HFF-Myc (cell line): ENCODE measurements around the gene GATB.

ENCODE experiments used
- DNase-seq: peaks from one replicate; pipeline ENCODE4 v3.0.0-alpha.2; 2011; ENCODE audit warnings: low read depth; ENCODE audit errors: extremely low read depth
- H3K4me3 ChIP-seq: replicated peaks from 2 replicates; pipeline ENCODE4 v1.5.1; 2011; ENCODE audit warnings: low read depth, mild to moderate bottlenecking, control low read depth, low read length
- TF ChIP-seq, protein P1 (sequence below): IDR thresholded peaks from 2 replicates; pipeline ENCODE4 v1.5.1; 2012; ENCODE audit warnings: mild to moderate bottlenecking, low read depth, low read length, control low read depth; ENCODE audit errors: missing control alignments

Gene GATB, protein sequence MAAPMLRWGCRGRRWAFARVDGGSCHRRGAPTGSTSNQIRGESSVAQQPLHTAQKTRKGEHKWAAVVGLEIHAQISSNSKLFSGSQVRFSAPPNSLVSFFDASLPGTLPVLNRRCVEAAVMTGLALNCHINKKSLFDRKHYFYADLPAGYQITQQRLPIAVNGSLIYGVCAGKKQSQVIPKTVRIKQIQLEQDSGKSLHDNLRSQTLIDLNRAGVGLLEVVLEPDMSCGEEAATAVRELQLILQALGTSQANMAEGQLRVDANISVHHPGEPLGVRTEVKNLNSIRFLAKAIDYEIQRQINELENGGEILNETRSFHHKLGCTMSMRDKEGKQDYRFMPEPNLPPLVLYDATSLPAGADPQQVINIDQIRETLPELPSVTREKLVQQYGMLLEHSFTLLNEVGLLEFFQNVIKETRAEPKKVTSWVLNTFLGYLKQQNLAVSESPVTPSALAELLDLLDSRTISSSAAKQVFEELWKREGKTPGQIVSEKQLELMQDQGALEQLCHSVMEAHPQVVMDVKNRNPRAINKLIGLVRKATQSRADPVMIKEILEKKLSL

DNA sequence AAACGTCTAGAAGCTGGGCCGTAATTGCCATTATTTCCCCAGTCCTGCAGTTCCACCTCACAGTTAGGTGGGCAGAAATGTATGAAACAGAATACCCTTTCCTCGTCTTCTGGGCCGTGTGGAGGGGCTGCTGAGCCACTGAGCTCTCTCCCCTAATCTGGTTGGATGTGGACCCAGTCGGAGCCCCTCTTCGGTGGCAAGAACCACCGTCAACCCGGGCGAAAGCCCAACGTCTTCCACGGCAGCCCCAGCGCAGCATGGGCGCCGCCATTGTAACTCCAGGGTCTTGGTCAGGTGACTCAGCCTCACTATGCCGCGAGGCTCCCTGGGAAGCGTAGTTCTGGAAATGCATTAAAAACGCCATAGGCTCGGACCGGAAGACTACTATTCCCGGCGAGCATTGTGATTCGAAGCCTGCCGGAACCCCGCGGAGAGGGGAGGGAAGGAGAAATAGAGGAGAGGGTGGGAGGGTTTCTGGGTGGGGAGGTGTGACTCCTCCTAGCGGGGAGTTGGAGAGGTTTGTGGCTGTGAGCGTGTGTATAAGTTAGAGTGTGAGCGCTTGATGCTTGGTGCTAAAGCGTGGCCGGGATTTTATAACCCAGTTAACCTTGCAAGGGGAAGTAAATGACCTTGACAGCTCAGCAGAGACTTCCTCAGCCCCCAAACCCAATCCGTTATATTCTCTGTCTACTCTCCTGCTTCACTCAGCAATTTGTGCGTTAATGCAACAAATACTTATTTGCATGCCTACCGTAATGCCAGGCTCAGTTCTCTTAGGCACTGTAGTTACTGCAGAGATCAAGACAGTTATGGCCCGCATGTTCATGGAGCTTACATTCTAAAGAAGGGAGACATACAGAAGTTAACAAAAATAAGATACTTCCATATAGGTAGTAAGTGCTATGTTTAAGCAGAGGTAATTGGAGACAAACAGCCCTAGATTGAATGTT, at the start of gene GATB:
TSS of gene GATB (minus strand) at position 296 of the 950 bp plus-strand sequence. CDS start at position 271, 25 bp downstream.
- DNase-seq = peak; percentile 95
- peak within 1 kb of the TSS; percentile 91 for H3K4me3 ChIP-seq
- TF ChIP-seq, protein P1, sequence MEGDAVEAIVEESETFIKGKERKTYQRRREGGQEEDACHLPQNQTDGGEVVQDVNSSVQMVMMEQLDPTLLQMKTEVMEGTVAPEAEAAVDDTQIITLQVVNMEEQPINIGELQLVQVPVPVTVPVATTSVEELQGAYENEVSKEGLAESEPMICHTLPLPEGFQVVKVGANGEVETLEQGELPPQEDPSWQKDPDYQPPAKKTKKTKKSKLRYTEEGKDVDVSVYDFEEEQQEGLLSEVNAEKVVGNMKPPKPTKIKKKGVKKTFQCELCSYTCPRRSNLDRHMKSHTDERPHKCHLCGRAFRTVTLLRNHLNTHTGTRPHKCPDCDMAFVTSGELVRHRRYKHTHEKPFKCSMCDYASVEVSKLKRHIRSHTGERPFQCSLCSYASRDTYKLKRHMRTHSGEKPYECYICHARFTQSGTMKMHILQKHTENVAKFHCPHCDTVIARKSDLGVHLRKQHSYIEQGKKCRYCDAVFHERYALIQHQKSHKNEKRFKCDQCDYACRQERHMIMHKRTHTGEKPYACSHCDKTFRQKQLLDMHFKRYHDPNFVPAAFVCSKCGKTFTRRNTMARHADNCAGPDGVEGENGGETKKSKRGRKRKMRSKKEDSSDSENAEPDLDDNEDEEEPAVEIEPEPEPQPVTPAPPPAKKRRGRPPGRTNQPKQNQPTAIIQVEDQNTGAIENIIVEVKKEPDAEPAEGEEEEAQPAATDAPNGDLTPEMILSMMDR = peak; percentile 49

DNA sequence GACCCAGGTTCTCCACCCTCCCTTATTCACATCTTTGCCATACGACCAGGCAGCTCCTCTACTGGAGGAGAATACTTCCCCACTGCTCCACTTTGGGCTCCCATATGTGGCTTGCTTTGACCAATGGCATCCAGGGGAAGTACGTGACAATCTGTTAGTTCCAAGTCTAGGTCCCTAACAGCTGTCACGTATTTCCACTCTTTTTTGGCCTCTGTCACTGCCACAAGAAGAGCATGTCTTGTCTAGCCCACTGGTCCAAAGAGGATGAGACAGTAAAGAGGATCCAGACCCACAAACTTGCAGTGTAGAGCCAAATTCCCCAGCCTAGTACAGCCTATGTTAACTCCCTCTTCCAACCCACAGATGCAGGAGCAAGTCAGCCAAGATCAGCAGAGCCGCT, 49.7 kb upstream of the GATB start:
- TF ChIP-seq, protein P1 = no peak
- H3K4me3 ChIP-seq = no peak overlapping the region
- DNase-seq = no peak

DNA sequence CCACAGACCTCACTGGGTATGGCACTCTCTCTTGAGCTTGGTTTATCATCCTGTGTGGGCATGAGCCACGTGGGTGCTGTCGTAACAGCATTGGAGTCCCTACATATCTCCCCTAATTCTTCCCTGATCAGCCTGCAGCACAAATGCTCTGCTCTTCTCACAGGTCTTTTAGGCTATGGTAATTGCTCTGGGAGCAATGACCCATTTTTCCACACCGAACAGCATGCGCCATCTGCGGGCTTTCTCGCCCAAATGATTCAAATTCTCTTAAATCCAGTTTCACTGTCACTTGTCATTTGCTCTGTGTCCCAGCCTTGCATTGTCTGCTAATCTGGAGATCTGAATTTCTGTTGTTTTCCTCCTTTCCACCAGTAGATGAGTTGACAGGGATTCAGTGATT, 48.9 kb upstream of the GATB start:
- no peak overlapping the region for H3K4me3 ChIP-seq
- no peak for DNase-seq

DNA sequence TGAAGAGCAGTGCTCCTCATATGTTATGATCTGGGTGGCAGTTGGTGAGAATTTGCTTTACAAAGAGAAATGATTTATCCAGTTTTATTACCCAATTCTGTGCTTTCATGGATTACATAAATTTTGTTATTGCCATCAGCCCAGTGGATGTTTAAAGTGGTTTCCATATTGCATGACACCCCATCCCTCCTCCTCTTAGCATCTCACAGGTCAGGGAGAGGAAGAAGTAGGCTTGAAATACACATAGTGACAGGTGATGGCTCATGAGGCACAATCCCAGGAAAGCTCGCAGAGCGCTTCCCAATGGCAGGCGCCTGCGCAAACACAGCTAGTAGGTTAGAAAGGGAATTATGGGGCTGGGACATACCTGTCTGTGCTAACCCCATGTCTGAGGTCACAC, 47.7 kb upstream of the GATB start:
- H3K4me3 ChIP-seq = no peak overlapping the region
- TF ChIP-seq, protein P1 = no peak
- no peak for DNase-seq

More for the DNA sequence above, 48.9 kb upstream of the GATB start:
- TF ChIP-seq, protein P1 = no peak

DNA sequence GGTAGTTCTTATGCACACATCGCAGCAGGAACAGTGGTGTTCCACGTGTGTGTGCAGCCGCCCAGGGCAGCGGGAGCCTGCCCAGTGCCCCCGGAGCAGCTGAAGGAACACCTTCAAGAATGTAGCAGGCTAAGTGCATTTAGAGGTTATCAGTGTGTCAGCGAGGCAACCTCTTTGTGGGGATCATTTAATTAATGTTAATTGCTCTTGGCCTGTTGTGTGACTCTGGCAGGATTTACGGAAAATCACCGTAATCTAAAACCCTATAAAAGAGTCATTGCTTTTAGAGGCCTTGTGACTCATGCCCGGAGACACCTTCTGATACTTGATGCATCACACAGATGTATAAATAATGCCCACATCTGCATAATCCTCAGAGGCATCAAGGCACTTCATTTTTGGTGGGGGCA, 47.3 kb upstream of the GATB start:
- DNase-seq = peak; percentile 61
- no peak overlapping the region for H3K4me3 ChIP-seq
- TF ChIP-seq, protein P1 = no peak

DNA sequence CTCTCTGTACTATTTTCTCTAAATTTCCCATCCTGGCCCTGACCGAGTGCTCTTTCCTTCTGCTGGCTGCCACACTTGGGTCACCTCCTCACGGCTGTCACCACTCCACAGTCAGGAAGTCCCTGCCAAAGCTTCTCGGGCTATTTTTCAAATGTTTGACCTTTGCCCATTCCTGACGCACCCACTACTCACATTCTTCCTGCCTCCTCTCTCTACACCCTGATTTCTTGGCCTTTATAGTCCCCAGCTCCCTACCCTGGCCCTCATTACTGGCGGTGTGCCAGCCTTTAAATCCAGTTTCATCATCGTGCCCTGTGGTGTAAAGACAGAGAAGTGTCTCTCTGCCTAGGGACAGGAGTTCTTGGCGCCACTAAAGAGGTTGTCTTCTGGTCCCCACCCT, 46.4 kb upstream of the GATB start:
- DNase-seq = no peak
- H3K4me3 ChIP-seq = no peak overlapping the region
- TF ChIP-seq, protein P1 = no peak
